B cell (primary cell): ENCODE measurements around the gene ALAD.

Experiments used
- EZH2 ChIP-seq: IDR thresholded peaks from 2 replicates; pipeline ENCODE4 v1.6.1; 2012; ENCODE audit warnings: borderline replicate concordance, low read depth, mild to moderate bottlenecking, moderate library complexity, low read length; ENCODE audit not compliant: insufficient read depth, poor library complexity, severe bottlenecking
- TF ChIP-seq, protein P1 (sequence below): fragments of 200-600 bp; IDR thresholded peaks from one replicate; pipeline ENCODE4 v1.8.0; 2022; ENCODE audit warnings: antibody characterized with exemption, mild to moderate bottlenecking

DNA sequence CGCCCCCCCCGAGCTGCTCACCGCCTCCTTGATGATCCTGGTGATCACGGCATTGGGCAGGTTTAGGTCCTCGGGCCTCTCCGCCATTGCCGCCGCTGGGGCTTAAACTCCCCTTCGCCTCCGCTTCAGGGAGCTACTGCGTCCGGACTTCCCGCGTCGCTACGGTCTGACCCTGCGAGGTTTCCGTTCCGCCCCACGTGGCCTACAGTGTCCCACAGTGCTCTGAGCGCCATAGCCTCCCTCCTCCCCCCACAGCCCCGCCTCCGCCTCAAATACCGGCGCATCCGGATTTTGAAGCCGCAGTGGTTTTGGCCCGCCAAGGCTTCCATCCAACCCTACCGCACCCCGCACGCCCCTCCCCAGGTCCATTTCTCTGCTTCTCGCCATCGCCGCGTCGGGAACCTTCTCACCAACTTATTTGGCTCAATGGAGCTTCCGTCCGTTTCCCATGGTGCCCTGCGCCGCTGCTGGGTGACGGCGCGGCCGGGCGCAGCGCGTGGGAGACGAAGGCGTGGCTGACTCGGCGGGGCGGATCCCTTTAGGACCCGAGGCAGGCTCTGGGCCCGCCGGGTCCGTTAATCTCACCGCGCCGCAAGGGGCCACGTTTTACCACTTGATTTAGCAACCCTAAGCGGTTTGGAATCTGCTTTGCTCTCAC is 9.3 kb upstream of the ALAD start, which contains the start of the genes C9orf43 and POLE3:
- TF ChIP-seq, protein P1, sequence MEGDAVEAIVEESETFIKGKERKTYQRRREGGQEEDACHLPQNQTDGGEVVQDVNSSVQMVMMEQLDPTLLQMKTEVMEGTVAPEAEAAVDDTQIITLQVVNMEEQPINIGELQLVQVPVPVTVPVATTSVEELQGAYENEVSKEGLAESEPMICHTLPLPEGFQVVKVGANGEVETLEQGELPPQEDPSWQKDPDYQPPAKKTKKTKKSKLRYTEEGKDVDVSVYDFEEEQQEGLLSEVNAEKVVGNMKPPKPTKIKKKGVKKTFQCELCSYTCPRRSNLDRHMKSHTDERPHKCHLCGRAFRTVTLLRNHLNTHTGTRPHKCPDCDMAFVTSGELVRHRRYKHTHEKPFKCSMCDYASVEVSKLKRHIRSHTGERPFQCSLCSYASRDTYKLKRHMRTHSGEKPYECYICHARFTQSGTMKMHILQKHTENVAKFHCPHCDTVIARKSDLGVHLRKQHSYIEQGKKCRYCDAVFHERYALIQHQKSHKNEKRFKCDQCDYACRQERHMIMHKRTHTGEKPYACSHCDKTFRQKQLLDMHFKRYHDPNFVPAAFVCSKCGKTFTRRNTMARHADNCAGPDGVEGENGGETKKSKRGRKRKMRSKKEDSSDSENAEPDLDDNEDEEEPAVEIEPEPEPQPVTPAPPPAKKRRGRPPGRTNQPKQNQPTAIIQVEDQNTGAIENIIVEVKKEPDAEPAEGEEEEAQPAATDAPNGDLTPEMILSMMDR, result peak; percentile 14
- no peak for TF ChIP-seq EZH2
